ENCODE results near the gene CHRNB4.

DNA sequence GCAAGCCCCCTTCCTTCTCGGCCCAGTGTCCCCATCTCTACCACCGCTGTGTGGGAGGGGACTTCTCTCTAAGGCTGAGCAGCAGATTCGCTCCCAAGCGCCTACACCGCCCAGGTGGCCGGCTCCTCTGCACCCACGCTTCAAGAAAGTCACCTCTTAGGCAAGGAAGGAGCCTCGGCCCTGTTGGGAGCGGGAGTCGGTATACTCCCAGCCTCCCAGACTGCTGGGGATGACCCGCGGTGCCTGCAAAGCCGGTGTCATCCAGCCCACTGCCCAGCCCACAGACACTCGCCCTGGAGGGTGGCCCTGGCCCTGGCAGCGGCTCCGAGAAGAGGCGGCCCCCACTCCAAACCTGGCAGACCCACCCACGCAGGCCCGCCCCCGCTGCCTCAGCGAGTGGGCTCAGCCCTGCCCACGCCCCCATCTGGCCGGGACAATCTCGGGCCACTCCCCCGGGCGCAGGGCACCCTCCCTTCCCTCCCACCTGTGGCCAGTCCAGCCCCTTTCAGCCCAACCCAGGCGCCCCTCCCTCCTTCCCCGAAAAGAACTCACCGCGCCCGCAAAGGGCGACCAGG, 396 bp downstream of the CHRNB4 start:
- TF ChIP-seq TAF1 (IDR thresholded peaks at IDR 0.05; ENCODE audit: borderline replicate concordance, low read depth, low read length): no peak
- TF ChIP-seq, protein P1, sequence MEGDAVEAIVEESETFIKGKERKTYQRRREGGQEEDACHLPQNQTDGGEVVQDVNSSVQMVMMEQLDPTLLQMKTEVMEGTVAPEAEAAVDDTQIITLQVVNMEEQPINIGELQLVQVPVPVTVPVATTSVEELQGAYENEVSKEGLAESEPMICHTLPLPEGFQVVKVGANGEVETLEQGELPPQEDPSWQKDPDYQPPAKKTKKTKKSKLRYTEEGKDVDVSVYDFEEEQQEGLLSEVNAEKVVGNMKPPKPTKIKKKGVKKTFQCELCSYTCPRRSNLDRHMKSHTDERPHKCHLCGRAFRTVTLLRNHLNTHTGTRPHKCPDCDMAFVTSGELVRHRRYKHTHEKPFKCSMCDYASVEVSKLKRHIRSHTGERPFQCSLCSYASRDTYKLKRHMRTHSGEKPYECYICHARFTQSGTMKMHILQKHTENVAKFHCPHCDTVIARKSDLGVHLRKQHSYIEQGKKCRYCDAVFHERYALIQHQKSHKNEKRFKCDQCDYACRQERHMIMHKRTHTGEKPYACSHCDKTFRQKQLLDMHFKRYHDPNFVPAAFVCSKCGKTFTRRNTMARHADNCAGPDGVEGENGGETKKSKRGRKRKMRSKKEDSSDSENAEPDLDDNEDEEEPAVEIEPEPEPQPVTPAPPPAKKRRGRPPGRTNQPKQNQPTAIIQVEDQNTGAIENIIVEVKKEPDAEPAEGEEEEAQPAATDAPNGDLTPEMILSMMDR (IDR thresholded peaks at IDR 0.05): no peak
- no peak for TF ChIP-seq MXI1 (IDR thresholded peaks at IDR 0.05; ENCODE audit: low read depth, low read length)
- no peak; a peak in 1 of 4 replicates for TF ChIP-seq EP300 (IDR thresholded peaks at IDR 0.05; ENCODE audit: borderline replicate concordance in 1 of 2, low read depth in 1 of 2, low read length in 1 of 2)
- no peak for TF ChIP-seq YY1 (IDR thresholded peaks at IDR 0.05; ENCODE audit: low read depth)
- TF ChIP-seq NFIC (IDR thresholded peaks at IDR 0.05; ENCODE audit: borderline replicate concordance): no peak
- no peak for TF ChIP-seq JUND (IDR thresholded peaks at IDR 0.05)
- no peak for TF ChIP-seq ZBTB33 (IDR thresholded peaks at IDR 0.05; ENCODE audit: borderline replicate concordance, low read depth)
- no peak for TF ChIP-seq REST (IDR thresholded peaks at IDR 0.05; ENCODE audit: low read depth, low read length)
- no peak for TF ChIP-seq RFX5 (IDR thresholded peaks at IDR 0.05; ENCODE audit: low read length)
- TF ChIP-seq RAD21 (IDR thresholded peaks at IDR 0.05; ENCODE audit: low read length): no peak
- TF ChIP-seq, protein P2, sequence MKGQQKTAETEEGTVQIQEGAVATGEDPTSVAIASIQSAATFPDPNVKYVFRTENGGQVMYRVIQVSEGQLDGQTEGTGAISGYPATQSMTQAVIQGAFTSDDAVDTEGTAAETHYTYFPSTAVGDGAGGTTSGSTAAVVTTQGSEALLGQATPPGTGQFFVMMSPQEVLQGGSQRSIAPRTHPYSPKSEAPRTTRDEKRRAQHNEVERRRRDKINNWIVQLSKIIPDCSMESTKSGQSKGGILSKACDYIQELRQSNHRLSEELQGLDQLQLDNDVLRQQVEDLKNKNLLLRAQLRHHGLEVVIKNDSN (IDR thresholded peaks at IDR 0.05; ENCODE audit: borderline replicate concordance, low read depth): no peak
